Liver (tissue), 3 donors: ENCODE results near the gene OTUD1.

Source experiments
- EGR1 ChIP-seq, 2 donors: IDR thresholded peaks; 2 replicates each; pipeline ENCODE4 v1.6.1; 2016 to 2018; ENCODE audit warnings: antibody characterized with exemption in 2 of 2, low read depth in 2 of 2
- FOXA1 ChIP-seq: IDR thresholded peaks from 2 replicates; pipeline ENCODE4 v1.6.1; 2016; ENCODE audit warnings: antibody characterized with exemption
- GABPA ChIP-seq, 2 donors: IDR thresholded peaks in 1 of 2; conservative IDR thresholded peaks in 1 of 2; 2 replicates each; pipeline ENCODE4 v1.6.1; 2016; ENCODE audit warnings: antibody characterized with exemption in 2 of 2, mild to moderate bottlenecking in 1 of 2, moderate library complexity in 1 of 2
- JUND ChIP-seq, 2 donors: IDR thresholded peaks; 2 replicates each; pipeline ENCODE4 v1.6.1; 2016; ENCODE audit warnings: antibody characterized with exemption in 2 of 2
- RAD21 ChIP-seq, 2 donors: IDR thresholded peaks; 2 replicates each; pipeline ENCODE4 v1.6.1; 2016; ENCODE audit warnings: antibody characterized with exemption in 2 of 2, mild to moderate bottlenecking in 2 of 2
- SP1 ChIP-seq: IDR thresholded peaks from 2 replicates; pipeline ENCODE4 v1.6.1; 2018; ENCODE audit warnings: antibody characterized with exemption, mild to moderate bottlenecking
- TAF1 ChIP-seq: conservative IDR thresholded peaks from 2 replicates; pipeline ENCODE4 v1.6.1; 2016; ENCODE audit warnings: antibody characterized with exemption, mild to moderate bottlenecking
- YY1 ChIP-seq: IDR thresholded peaks from 2 replicates; pipeline ENCODE4 v1.6.1; 2016; ENCODE audit warnings: antibody characterized with exemption, mild to moderate bottlenecking
- TF ChIP-seq, protein P1 (sequence below): fragments of 150-350 bp; IDR thresholded peaks from 2 replicates; pipeline ENCODE4 v1.5.1; 2017; ENCODE audit warnings: improper control_type of control experiment, low read depth, low read length; ENCODE audit not compliant: missing input control
- TF ChIP-seq, protein P2 (sequence below): IDR thresholded peaks from 2 replicates; pipeline ENCODE4 v1.6.1; 2016; ENCODE audit warnings: antibody characterized with exemption
- TF ChIP-seq, protein P3 (sequence below): IDR thresholded peaks from 2 replicates; pipeline ENCODE4 v1.6.1; 2016; ENCODE audit warnings: antibody characterized with exemption
- TF ChIP-seq, protein P4 (sequence below): IDR thresholded peaks from 2 replicates; pipeline ENCODE4 v1.6.1; 2016; ENCODE audit warnings: antibody characterized with exemption, mild to moderate bottlenecking
- TF ChIP-seq, protein P5 (sequence below): IDR thresholded peaks from 2 replicates; pipeline ENCODE4 v1.6.1; 2016; ENCODE audit warnings: antibody characterized with exemption
- donor health status: healthy.
- donor health status: healthy.

DNA sequence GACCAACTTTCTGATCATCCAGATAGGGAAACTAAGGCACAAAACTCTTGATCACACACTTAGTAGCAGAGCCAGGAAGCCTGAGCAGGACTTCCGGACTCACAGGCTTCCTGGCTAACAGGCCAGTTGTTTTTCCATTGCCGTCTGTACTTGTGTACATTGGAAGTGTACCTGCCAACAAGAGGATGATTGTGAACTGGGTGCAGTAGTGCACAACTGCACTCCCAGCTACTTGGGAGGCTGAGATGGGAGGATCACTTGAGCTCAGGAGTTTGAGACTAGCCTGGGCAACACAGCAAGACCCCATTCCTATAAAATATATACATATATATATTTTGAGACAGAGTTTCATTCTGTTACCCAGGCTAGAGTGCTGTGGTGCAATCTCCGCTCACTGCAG is 35.2 kb upstream of the OTUD1 start:
- TF ChIP-seq, protein P1, sequence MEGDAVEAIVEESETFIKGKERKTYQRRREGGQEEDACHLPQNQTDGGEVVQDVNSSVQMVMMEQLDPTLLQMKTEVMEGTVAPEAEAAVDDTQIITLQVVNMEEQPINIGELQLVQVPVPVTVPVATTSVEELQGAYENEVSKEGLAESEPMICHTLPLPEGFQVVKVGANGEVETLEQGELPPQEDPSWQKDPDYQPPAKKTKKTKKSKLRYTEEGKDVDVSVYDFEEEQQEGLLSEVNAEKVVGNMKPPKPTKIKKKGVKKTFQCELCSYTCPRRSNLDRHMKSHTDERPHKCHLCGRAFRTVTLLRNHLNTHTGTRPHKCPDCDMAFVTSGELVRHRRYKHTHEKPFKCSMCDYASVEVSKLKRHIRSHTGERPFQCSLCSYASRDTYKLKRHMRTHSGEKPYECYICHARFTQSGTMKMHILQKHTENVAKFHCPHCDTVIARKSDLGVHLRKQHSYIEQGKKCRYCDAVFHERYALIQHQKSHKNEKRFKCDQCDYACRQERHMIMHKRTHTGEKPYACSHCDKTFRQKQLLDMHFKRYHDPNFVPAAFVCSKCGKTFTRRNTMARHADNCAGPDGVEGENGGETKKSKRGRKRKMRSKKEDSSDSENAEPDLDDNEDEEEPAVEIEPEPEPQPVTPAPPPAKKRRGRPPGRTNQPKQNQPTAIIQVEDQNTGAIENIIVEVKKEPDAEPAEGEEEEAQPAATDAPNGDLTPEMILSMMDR, result no peak
- TF ChIP-seq, protein P2, sequence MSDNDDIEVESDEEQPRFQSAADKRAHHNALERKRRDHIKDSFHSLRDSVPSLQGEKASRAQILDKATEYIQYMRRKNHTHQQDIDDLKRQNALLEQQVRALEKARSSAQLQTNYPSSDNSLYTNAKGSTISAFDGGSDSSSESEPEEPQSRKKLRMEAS, result no peak
- TF ChIP-seq SP1 (no peak), RAD21 (IDR thresholded peaks at IDR 0.05) (no peak), YY1 (no peak), FOXA1 (no peak), TAF1 (no peak), JUND (IDR thresholded peaks at IDR 0.05) (no peak), GABPA (IDR thresholded peaks at IDR 0.05 in 1 of 2, conservative IDR thresholded peaks at IDR 0.05 in 1 of 2) (no peak), EGR1 (IDR thresholded peaks at IDR 0.05; ENCODE audit: low read depth in 2 of 2) (peak in 1 of 2 donors; percentile 8)
- TF ChIP-seq, protein P3, sequence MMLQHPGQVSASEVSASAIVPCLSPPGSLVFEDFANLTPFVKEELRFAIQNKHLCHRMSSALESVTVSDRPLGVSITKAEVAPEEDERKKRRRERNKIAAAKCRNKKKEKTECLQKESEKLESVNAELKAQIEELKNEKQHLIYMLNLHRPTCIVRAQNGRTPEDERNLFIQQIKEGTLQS, result no peak
- TF ChIP-seq, protein P4, sequence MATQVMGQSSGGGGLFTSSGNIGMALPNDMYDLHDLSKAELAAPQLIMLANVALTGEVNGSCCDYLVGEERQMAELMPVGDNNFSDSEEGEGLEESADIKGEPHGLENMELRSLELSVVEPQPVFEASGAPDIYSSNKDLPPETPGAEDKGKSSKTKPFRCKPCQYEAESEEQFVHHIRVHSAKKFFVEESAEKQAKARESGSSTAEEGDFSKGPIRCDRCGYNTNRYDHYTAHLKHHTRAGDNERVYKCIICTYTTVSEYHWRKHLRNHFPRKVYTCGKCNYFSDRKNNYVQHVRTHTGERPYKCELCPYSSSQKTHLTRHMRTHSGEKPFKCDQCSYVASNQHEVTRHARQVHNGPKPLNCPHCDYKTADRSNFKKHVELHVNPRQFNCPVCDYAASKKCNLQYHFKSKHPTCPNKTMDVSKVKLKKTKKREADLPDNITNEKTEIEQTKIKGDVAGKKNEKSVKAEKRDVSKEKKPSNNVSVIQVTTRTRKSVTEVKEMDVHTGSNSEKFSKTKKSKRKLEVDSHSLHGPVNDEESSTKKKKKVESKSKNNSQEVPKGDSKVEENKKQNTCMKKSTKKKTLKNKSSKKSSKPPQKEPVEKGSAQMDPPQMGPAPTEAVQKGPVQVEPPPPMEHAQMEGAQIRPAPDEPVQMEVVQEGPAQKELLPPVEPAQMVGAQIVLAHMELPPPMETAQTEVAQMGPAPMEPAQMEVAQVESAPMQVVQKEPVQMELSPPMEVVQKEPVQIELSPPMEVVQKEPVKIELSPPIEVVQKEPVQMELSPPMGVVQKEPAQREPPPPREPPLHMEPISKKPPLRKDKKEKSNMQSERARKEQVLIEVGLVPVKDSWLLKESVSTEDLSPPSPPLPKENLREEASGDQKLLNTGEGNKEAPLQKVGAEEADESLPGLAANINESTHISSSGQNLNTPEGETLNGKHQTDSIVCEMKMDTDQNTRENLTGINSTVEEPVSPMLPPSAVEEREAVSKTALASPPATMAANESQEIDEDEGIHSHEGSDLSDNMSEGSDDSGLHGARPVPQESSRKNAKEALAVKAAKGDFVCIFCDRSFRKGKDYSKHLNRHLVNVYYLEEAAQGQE, result no peak
- TF ChIP-seq, protein P5, sequence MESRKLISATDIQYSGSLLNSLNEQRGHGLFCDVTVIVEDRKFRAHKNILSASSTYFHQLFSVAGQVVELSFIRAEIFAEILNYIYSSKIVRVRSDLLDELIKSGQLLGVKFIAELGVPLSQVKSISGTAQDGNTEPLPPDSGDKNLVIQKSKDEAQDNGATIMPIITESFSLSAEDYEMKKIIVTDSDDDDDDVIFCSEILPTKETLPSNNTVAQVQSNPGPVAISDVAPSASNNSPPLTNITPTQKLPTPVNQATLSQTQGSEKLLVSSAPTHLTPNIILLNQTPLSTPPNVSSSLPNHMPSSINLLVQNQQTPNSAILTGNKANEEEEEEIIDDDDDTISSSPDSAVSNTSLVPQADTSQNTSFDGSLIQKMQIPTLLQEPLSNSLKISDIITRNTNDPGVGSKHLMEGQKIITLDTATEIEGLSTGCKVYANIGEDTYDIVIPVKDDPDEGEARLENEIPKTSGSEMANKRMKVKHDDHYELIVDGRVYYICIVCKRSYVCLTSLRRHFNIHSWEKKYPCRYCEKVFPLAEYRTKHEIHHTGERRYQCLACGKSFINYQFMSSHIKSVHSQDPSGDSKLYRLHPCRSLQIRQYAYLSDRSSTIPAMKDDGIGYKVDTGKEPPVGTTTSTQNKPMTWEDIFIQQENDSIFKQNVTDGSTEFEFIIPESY, result no peak
